Peyer's patch (tissue), 4 donors: ENCODE results near the gene VWA5B1.

Experiments used
- POLR2A ChIP-seq, 2 donors: fragments of 450-650 bp; IDR thresholded peaks; one replicate each; pipeline ENCODE4 v1.5.1; 2017; ENCODE audit warnings: antibody characterized with exemption in 2 of 2, mild to moderate bottlenecking in 2 of 2, moderate library complexity in 2 of 2
- TF ChIP-seq, protein P1 (sequence below), 6 experiments: fragments of 450-650 bp in 4 of 6; fragments of 200-600 bp in 2 of 6; sonication (generic) in 1 of 6; IDR thresholded peaks; one replicate each; pipeline ENCODE4 v1.5.1; 2017 to 2019; ENCODE audit warnings: antibody characterized with exemption in 6 of 6, mild to moderate bottlenecking in 3 of 6, moderate library complexity in 1 of 6

- TF ChIP-seq, protein P1, sequence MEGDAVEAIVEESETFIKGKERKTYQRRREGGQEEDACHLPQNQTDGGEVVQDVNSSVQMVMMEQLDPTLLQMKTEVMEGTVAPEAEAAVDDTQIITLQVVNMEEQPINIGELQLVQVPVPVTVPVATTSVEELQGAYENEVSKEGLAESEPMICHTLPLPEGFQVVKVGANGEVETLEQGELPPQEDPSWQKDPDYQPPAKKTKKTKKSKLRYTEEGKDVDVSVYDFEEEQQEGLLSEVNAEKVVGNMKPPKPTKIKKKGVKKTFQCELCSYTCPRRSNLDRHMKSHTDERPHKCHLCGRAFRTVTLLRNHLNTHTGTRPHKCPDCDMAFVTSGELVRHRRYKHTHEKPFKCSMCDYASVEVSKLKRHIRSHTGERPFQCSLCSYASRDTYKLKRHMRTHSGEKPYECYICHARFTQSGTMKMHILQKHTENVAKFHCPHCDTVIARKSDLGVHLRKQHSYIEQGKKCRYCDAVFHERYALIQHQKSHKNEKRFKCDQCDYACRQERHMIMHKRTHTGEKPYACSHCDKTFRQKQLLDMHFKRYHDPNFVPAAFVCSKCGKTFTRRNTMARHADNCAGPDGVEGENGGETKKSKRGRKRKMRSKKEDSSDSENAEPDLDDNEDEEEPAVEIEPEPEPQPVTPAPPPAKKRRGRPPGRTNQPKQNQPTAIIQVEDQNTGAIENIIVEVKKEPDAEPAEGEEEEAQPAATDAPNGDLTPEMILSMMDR (IDR thresholded peaks at IDR 0.05): no peak
- TF ChIP-seq POLR2A (IDR thresholded peaks at IDR 0.05): no peak
Measured at GRCh38 chr1:20302108-20302471, 11.4 kb downstream of the VWA5B1 start.
